Ovary (tissue), 3 donors: ENCODE results near the gene TLR6.

ENCODE experiments used
- EP300 ChIP-seq: sonication (generic); formaldehyde crosslinking; IDR thresholded peaks from one replicate; pipeline ENCODE4 v1.6.1; 2017; ENCODE audit warnings: antibody characterized with exemption
- POLR2A ChIP-seq: fragments of 450-650 bp; IDR thresholded peaks from one replicate; pipeline ENCODE4 v1.6.1; 2017; ENCODE audit warnings: antibody characterized with exemption, mild to moderate bottlenecking, moderate library complexity
- TF ChIP-seq, protein P1 (sequence below), 3 donors: fragments of 450-650 bp in 2 of 3; fragments of 200-600 bp in 1 of 3; IDR thresholded peaks; one replicate each; pipeline versions ENCODE4 v1.5.1 to v1.8.0; 2016 to 2022; ENCODE audit warnings: antibody characterized with exemption in 3 of 3, mild to moderate bottlenecking in 1 of 3
- donor health status: DM: no; HTN: no; CAD: no.

DNA sequence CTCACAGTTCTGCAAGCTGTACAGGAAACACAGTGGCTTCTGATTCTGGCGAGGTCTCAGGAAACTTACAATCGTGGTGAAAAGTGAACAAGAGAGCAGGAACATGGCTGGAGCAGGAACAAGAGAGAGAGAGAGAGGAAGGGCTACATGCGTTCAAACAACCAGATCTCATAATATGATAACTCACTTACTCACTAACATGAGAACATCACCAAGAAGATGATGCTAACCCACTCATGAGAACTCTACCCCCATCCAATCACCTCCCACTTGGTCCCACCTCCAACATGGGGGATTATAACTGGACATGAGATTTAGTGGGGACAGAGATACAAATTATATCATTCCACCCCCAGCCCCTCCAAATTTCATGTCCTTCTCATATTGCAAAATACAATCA is 42.2 kb downstream of the TLR6 start:
- TF ChIP-seq, protein P1, sequence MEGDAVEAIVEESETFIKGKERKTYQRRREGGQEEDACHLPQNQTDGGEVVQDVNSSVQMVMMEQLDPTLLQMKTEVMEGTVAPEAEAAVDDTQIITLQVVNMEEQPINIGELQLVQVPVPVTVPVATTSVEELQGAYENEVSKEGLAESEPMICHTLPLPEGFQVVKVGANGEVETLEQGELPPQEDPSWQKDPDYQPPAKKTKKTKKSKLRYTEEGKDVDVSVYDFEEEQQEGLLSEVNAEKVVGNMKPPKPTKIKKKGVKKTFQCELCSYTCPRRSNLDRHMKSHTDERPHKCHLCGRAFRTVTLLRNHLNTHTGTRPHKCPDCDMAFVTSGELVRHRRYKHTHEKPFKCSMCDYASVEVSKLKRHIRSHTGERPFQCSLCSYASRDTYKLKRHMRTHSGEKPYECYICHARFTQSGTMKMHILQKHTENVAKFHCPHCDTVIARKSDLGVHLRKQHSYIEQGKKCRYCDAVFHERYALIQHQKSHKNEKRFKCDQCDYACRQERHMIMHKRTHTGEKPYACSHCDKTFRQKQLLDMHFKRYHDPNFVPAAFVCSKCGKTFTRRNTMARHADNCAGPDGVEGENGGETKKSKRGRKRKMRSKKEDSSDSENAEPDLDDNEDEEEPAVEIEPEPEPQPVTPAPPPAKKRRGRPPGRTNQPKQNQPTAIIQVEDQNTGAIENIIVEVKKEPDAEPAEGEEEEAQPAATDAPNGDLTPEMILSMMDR (IDR thresholded peaks at IDR 0.05): no peak
- TF ChIP-seq EP300 (no peak), POLR2A (no peak)
